Stomach (tissue), 9 donors: ENCODE results near the gene ILK. TPM values are rescaled to one million over a fixed set of nuclear protein-coding genes. Genes with fewer than 3 reads are reported as not detected.

Experiments used
- DNase-seq, 2 donors: peaks; one replicate each; pipeline versions ENCODE4 v3.0.0 to v3.0.0-alpha.2; 2013 to 2019
- H3K27ac ChIP-seq, 5 donors: fragments of 200-600 bp in 4 of 5; sonication (generic) in 4 of 5; one replicate each; pipeline ENCODE4 v1.5.1; 2013 to 2019; ENCODE audit warnings: mild to moderate bottlenecking in 1 of 5, moderate library complexity in 1 of 5
- H3K27me3 ChIP-seq, 3 donors: fragments of 200-600 bp; sonication (generic); one replicate each; pipeline ENCODE4 v1.5.1; 2017 to 2019; ENCODE audit warnings: mixed run types in 1 of 3
- H3K36me3 ChIP-seq, 4 donors: fragments of 200-600 bp; sonication (generic); 1 replicate in 3 of 4; 2 replicates in 1 of 4; pipeline ENCODE4 v1.5.1; 2016 to 2019
- H3K4me1 ChIP-seq, 4 donors: fragments of 200-600 bp; sonication (generic); one replicate each; pipeline ENCODE4 v1.5.1; 2016 to 2019
- H3K4me3 ChIP-seq, 4 donors: fragments of 200-600 bp; sonication (generic) in 3 of 4; one replicate each; pipeline ENCODE4 v1.5.1; 2016 to 2019; ENCODE audit warnings: mild to moderate bottlenecking in 1 of 4
- H3K9me3 ChIP-seq, 4 donors: fragments of 200-600 bp; sonication (generic); one replicate each; pipeline ENCODE4 v1.5.1; 2016 to 2019
- EP300 ChIP-seq: sonication (generic); formaldehyde crosslinking; IDR thresholded peaks from one replicate; pipeline ENCODE4 v1.6.1; 2017; ENCODE audit warnings: antibody characterized with exemption
- POLR2A ChIP-seq, 4 donors: fragments of 450-650 bp; IDR thresholded peaks; one replicate each; pipeline ENCODE4 v1.6.1; 2016; ENCODE audit warnings: antibody characterized with exemption in 4 of 4, control low read depth in 2 of 4, mild to moderate bottlenecking in 1 of 4, moderate library complexity in 1 of 4
- POLR2AphosphoS5 ChIP-seq, 3 donors: sonication (generic); formaldehyde crosslinking; IDR thresholded peaks; one replicate each; pipeline ENCODE4 v1.6.1; 2016; ENCODE audit warnings: antibody characterized with exemption in 3 of 3
- WGBS, 5 donors: extraction: QIAGEN DNeasy Blood & Tissue Kit in 3 of 5; methylation state at CpG; one replicate each; pipeline versions ENCODE4 v1.1.5 to v1.1.7; 2013 to 2018; 5-methylcytosine and 5-hydroxymethylcytosine counted together
- intact Hi-C: fragments of 100-400 bp; cut with DNase I; formaldehyde crosslinking; loops from one replicate; pipeline ENCODE4 v1.15.1; 2023; ENCODE audit warnings: low total_unique reads
- polyA plus RNA-seq, 3 donors: library from polyadenylated mRNA; stranded (reverse); fragments of 200-250 nt; gene quantifications; one replicate each; pipeline ENCODE4 v1.2.3, GENCODE V29; 2013
- total RNA-seq, 5 donors: library from RNA; depleted of rRNA; stranded (reverse); fragments of >200 nt; gene quantifications; one replicate each; pipeline versions ENCODE4 v1.1.0 to v1.2.3, GENCODE V29; 2014 to 2016
- TF ChIP-seq, protein P1 (sequence below), 7 experiments: fragments of 450-650 bp in 4 of 7; fragments of 200-600 bp in 3 of 7; sonication (generic) in 3 of 7; IDR thresholded peaks; one replicate each; pipeline ENCODE4 v1.5.1; 2016 to 2019; ENCODE audit warnings: antibody characterized with exemption in 7 of 7, control low read depth in 2 of 7, mild to moderate bottlenecking in 1 of 7
- donor health status: healthy with polysubstance abuse.
- donor health status: Bipolar disorder and iron deficiency.
- donor health status: healthy.

ILK gene
- total and polyA plus RNA-seq, 8 donors, result 60.0 to 308 (median 124) TPM

DNA sequence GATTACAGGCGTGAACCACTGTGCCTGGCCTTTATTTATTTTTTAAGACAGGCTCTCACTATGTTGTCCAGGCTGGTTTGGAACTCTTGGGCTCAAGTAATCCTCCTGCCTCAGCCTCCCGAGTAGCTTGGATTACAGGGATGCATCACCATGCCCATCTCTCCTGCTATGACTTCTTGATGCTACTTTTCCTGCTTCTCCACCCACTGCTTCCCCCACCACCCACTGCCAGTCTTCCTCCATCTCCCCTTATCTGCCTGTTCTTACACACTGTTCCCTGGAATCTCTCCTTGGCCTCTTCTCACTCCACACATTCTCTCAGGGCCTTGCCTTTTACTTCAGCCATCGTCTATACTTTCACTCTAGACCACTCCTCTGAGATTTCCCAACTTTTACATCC, 32.9 kb downstream of the ILK start:
- Histone ChIP-seq H3K9me3 (no peaks in the 10 kb centered on the region), H3K27ac (peak overlapping the region in 4 of 5 donors; percentile 67 to 80 (median 73)), H3K4me3 (no peak overlapping the region), H3K36me3 (peaks cover 0 to 44% (median 38%) of the 10 kb centered on the region in 4 donors), H3K4me1 (peaks cover 30 to 52% (median 40%) of the 10 kb centered on the region in 4 donors), H3K27me3 (no peaks in the 10 kb centered on the region)
- 86 to 94% (median 88%) methylated on average over 3 of the region's 3 CpGs for whole genome bisulfite sequencing, 5 donors
- TF ChIP-seq, protein P1, sequence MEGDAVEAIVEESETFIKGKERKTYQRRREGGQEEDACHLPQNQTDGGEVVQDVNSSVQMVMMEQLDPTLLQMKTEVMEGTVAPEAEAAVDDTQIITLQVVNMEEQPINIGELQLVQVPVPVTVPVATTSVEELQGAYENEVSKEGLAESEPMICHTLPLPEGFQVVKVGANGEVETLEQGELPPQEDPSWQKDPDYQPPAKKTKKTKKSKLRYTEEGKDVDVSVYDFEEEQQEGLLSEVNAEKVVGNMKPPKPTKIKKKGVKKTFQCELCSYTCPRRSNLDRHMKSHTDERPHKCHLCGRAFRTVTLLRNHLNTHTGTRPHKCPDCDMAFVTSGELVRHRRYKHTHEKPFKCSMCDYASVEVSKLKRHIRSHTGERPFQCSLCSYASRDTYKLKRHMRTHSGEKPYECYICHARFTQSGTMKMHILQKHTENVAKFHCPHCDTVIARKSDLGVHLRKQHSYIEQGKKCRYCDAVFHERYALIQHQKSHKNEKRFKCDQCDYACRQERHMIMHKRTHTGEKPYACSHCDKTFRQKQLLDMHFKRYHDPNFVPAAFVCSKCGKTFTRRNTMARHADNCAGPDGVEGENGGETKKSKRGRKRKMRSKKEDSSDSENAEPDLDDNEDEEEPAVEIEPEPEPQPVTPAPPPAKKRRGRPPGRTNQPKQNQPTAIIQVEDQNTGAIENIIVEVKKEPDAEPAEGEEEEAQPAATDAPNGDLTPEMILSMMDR (IDR thresholded peaks at IDR 0.05), result no peak
- TF ChIP-seq POLR2AphosphoS5 (IDR thresholded peaks at IDR 0.05), result no peak
- TF ChIP-seq EP300, result no peak
- TF ChIP-seq POLR2A (IDR thresholded peaks at IDR 0.05), result no peak
- no peak for DNase-seq
- intact Hi-C loops, result no loop called here

DNA sequence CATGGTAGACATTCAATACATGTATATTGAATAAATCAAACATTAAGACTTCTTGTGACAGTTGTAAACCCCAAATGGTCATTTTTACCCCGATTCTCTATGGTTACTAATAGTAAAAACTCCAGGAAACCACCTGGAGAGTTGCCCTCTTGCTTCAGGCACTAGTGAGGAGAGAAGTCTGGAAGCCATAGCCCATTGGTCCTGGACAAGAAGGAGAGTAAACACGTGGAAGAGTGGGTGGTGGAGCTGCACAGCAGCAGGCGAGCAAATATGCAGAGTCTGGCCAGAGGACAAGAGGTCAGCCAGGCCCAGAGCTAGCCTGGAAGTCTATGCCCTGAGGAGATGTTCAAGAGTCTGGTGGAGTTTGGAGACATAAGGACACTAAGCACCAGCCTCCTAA, 34.3 kb downstream of the ILK start:
- TF ChIP-seq, protein P1 (IDR thresholded peaks at IDR 0.05), result no peak
- TF ChIP-seq EP300 (no peak), POLR2AphosphoS5 (IDR thresholded peaks at IDR 0.05) (peak in 1 of 3 donors; percentile 33)
- H3K4me1 ChIP-seq, result peaks cover 30 to 52% (median 40%) of the 10 kb centered on the region in 4 donors
- WGBS, 5 donors, result 10 to 25% (median 12%) methylated on average over 3 of the region's 3 CpGs
- peak in 1 of 2 donors; percentile 67 for DNase-seq
- H3K9me3 ChIP-seq, result no peaks in the 10 kb centered on the region
- H3K4me3 ChIP-seq, result no peak overlapping the region
- peaks cover 0 to 30% (median 24%) of the 10 kb centered on the region in 4 donors for H3K36me3 ChIP-seq
- intact Hi-C loops, result no loop called here
- H3K27ac ChIP-seq, result peak overlapping the region in 4 of 5 donors; percentile 1 to 80 (median 73)
- H3K27me3 ChIP-seq, result no peaks in the 10 kb centered on the region

DNA sequence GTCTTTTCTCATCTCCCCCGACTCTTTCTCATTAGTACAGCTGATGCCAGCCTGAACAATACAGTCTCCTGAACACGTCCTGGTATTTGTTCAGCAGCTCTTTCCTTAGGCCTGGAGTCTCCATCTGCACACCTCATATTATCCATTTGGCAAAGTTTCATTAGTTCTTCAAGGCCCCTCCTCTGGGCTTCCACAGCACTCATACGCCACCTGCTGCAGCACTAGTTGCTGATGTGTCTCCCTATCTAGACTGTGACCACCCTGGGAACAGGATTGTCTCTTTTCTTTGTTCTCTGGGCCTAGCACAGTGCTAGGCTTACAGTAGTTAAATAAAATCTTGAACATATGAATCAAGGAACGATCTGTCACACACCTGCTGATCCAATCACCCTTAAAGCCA, 34.9 kb downstream of the ILK start:
- H3K27ac ChIP-seq, result peak overlapping the region in 4 of 5 donors; percentile 54 to 80 (median 73)
- 48 to 65% (median 53%) methylated on average over 4 of the region's 4 CpGs for WGBS, 5 donors
- H3K4me1 ChIP-seq, result peaks cover 30 to 52% (median 40%) of the 10 kb centered on the region in 4 donors
- intact Hi-C loops, result no loop called here
- TF ChIP-seq POLR2AphosphoS5 (IDR thresholded peaks at IDR 0.05) (no peak), EP300 (no peak), POLR2A (IDR thresholded peaks at IDR 0.05) (no peak)
- TF ChIP-seq, protein P1 (IDR thresholded peaks at IDR 0.05), result no peak
- no peak overlapping the region for H3K4me3 ChIP-seq
- no peaks in the 10 kb centered on the region for H3K27me3 ChIP-seq
- H3K36me3 ChIP-seq, result peaks cover 0 to 24% (median 19%) of the 10 kb centered on the region in 4 donors
- no peaks in the 10 kb centered on the region for H3K9me3 ChIP-seq
- no peak for DNase-seq

DNA sequence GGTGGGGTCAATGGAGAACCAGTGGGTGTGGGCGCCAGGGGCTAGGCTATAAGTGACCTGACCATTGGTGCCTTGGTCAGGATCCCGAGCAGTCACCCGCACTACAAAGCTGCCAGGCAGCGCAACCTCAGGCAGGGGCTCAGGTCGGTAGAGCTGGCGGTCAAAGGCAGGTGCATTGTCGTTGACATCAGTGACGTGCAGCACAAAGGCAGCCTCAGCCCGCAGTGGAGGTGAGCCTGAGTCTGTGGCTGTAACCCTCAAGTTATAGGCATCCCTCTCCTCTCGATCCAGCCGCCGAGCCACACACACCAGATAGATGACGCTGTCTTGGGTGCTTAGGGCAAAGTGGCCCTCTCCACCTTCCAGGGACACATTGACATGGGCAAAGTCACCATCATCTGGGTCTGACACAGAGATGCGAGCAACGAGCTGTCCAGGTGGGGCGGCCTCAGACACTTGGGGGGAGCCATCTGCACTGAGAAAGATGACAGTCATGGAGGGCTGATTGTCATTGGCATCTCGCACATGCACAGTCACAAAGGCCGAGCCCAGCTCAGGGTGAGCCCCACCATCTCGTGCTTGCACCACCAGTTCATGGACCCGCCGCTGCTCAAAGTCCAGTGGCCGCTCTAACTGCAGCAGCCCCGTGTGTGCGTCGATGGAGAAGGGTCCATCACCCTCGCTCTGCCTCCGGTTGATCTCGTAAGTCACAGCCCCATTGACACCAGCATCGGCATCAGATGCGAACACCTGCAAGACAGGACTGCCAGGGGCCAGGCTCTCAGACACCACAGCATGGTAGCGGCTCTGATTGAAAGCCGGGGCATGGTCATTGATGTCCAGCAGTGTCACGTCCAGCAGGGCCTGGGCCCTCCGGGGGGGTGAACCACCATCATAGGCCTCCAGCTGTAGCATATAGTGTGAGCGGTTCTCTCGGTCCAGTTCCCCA, 36.7 kb downstream of the ILK start:
- 85 to 96% (median 95%) methylated on average over 6 to 36 of the region's 36 CpGs for WGBS, 5 donors
- intact Hi-C loops, result no loop called here

More for the DNA sequence above, 36.7 kb downstream of the ILK start:
- DNase-seq, result no peak
- H3K9me3 ChIP-seq, result no peaks in the 10 kb centered on the region
- peaks cover 25 to 40% (median 36%) of the 10 kb centered on the region in 4 donors for H3K4me1 ChIP-seq
- H3K27me3 ChIP-seq, result no peaks in the 10 kb centered on the region
- H3K4me3 ChIP-seq, result no peak overlapping the region
- no peak overlapping the region for H3K27ac ChIP-seq
- no peak for TF ChIP-seq POLR2A (IDR thresholded peaks at IDR 0.05)
- TF ChIP-seq POLR2AphosphoS5 (IDR thresholded peaks at IDR 0.05), result no peak
- TF ChIP-seq EP300, result no peak
- TF ChIP-seq, protein P1 (IDR thresholded peaks at IDR 0.05), result no peak
- H3K36me3 ChIP-seq, result peaks cover 0 to 18% (median 16%) of the 10 kb centered on the region in 4 donors
